Kasumi-1 (cell line): ENCODE results near the gene METRNL.
A peak's percentile ranks its signal among the peaks of the same experiment; 100 is the strongest.
"Not testable (repeated sequence)": the region's sequence is repeated elsewhere in the genome, so short reads cannot be mapped to it uniquely, and the experiment has no call there.

Experiments used
- DNase-seq, 2 experiments: peaks; one replicate each; lab custom pipeline; 2025; lab: John Stamatoyannopoulos, UW

METRNL gene

GRCh38 chr17:83079352-83079747, at the start of gene METRNL:
TSS of gene METRNL (plus strand) at chr17:83079609. CDS start at chr17:83079816, 207 bp downstream.
- peak; percentile 60 to 64 for DNase-seq

- DNase-seq, result no peak
Measured at GRCh38 chr17:83030432-83030831, 49.0 kb upstream of the METRNL start.

- no peak for DNase-seq
Measured at GRCh38 chr17:83031321-83031945, 48.0 kb upstream of the METRNL start.

- not testable (repeated sequence) for DNase-seq
Measured at GRCh38 chr17:83031946-83032451, 47.4 kb upstream of the METRNL start.

GRCh38 chr17:83032781-83033180, 46.6 kb upstream of the METRNL start:
- DNase-seq, result no peak

GRCh38 chr17:83034525-83034924, 44.9 kb upstream of the METRNL start:
- no peak for DNase-seq

- DNase-seq, result no peak
Measured at GRCh38 chr17:83035722-83036121, 43.7 kb upstream of the METRNL start.

GRCh38 chr17:83036193-83036592, 43.2 kb upstream of the METRNL start:
- DNase-seq, result no peak

GRCh38 chr17:83036666-83037065, 42.7 kb upstream of the METRNL start:
- no peak for DNase-seq

- DNase-seq, result no peak
Measured at GRCh38 chr17:83037084-83037873, 42.1 kb upstream of the METRNL start.

- no peak for DNase-seq
Measured at GRCh38 chr17:83037874-83038165, 41.6 kb upstream of the METRNL start.

GRCh38 chr17:83038983-83039382, 40.4 kb upstream of the METRNL start:
- DNase-seq, result not testable (repeated sequence)

GRCh38 chr17:83041305-83041704, 38.1 kb upstream of the METRNL start:
- peak in 1 of 2 experiments; percentile 38 for DNase-seq

GRCh38 chr17:83042522-83043158, 36.8 kb upstream of the METRNL start:
- no peak for DNase-seq

- not testable (repeated sequence) for DNase-seq
Measured at GRCh38 chr17:83044479-83044878, 34.9 kb upstream of the METRNL start.

- DNase-seq, result no peak
Measured at GRCh38 chr17:83046448-83047181, 32.8 kb upstream of the METRNL start.

- DNase-seq, result no peak
Measured at GRCh38 chr17:83047182-83047478, 32.3 kb upstream of the METRNL start.

- not testable (repeated sequence) for DNase-seq
Measured at GRCh38 chr17:83047818-83048475, 31.5 kb upstream of the METRNL start.

- no peak for DNase-seq
Measured at GRCh38 chr17:83050651-83051395, 28.6 kb upstream of the METRNL start.

- DNase-seq, result peak; percentile 100
Measured at GRCh38 chr17:83051396-83052240, 27.8 kb upstream of the METRNL start.
